Sigmoid colon (tissue), 7 donors: ENCODE results near the gene CCDC120. TPM values are rescaled to one million over a fixed set of nuclear protein-coding genes. Genes with fewer than 3 reads are reported as not detected.
A peak's percentile ranks its signal among the peaks of the same experiment; 100 is the strongest.

Experiments
- DNase-seq: peaks from one replicate; pipeline ENCODE4 v3.0.0-alpha.2; 2019
- H3K27ac ChIP-seq, 4 donors: fragments of 200-600 bp; sonication (generic); one replicate each; pipeline ENCODE4 v1.5.1; 2016 to 2019; ENCODE audit warnings: mild to moderate bottlenecking in 1 of 4
- H3K27me3 ChIP-seq, 3 donors: fragments of 200-600 bp; sonication (generic); one replicate each; pipeline ENCODE4 v1.5.1; 2019; ENCODE audit warnings: mild to moderate bottlenecking in 1 of 3
- H3K36me3 ChIP-seq, 4 donors: fragments of 200-600 bp; sonication (generic); one replicate each; pipeline ENCODE4 v1.5.1; 2016 to 2019
- H3K4me1 ChIP-seq, 4 donors: fragments of 200-600 bp; sonication (generic); one replicate each; pipeline ENCODE4 v1.5.1; 2017 to 2019
- H3K4me3 ChIP-seq, 4 donors: fragments of 200-600 bp; sonication (generic); one replicate each; pipeline ENCODE4 v1.5.1; 2017 to 2019; ENCODE audit warnings: mild to moderate bottlenecking in 2 of 4, moderate library complexity in 1 of 4
- H3K9me3 ChIP-seq, 4 donors: fragments of 200-600 bp in 3 of 4; sonication (generic) in 3 of 4; one replicate each; pipeline versions ENCODE4 v1.5.1 to v1.6.1; 2013 to 2019
- EP300 ChIP-seq, 4 donors: sonication (generic); formaldehyde crosslinking; IDR thresholded peaks; one replicate each; pipeline ENCODE4 v1.6.1; 2017; ENCODE audit warnings: antibody characterized with exemption in 4 of 4
- POLR2A ChIP-seq, 2 donors: fragments of 450-650 bp; IDR thresholded peaks; one replicate each; pipeline ENCODE4 v1.6.1; 2016; ENCODE audit warnings: antibody characterized with exemption in 2 of 2, mild to moderate bottlenecking in 2 of 2, moderate library complexity in 2 of 2
- POLR2AphosphoS5 ChIP-seq, 4 donors: sonication (generic); formaldehyde crosslinking; IDR thresholded peaks; one replicate each; pipeline ENCODE4 v1.6.1; 2017; ENCODE audit warnings: antibody characterized with exemption in 4 of 4
- WGBS, 2 donors: extraction: QIAGEN DNeasy Blood & Tissue Kit; methylation state at CpG; one replicate each; pipeline ENCODE4 v1.1.7; 2013; 5-methylcytosine and 5-hydroxymethylcytosine counted together
- intact Hi-C: fragments of 100-400 bp; cut with DNase I; formaldehyde crosslinking; loops from one replicate; pipeline ENCODE4 v1.15.1; 2023
- polyA plus RNA-seq, 3 donors: library from polyadenylated mRNA; stranded (reverse); fragments of 200-250 nt; gene quantifications; one replicate each; pipeline ENCODE4 v1.2.3, GENCODE V29; 2013
- total RNA-seq, 4 donors: library from RNA; depleted of rRNA; stranded (reverse); fragments of >200 nt; gene quantifications; one replicate each; pipeline ENCODE4 v1.1.0, GENCODE V29; 2016
- TF ChIP-seq, protein P1 (sequence below), 4 experiments: fragments of 450-650 bp in 3 of 4; fragments of 200-600 bp in 1 of 4; IDR thresholded peaks; one replicate each; pipeline ENCODE4 v1.5.1; 2016 to 2019; ENCODE audit warnings: antibody characterized with exemption in 4 of 4, mild to moderate bottlenecking in 3 of 4, moderate library complexity in 2 of 4
- donor health status: healthy with polysubstance abuse.
- donor health status: Bipolar disorder and iron deficiency.
- donor health status: healthy.

The CCDC120 gene
- total and polyA plus RNA-seq, 7 donors = 0.71 to 7.6 (median 3.9) TPM

DNA sequence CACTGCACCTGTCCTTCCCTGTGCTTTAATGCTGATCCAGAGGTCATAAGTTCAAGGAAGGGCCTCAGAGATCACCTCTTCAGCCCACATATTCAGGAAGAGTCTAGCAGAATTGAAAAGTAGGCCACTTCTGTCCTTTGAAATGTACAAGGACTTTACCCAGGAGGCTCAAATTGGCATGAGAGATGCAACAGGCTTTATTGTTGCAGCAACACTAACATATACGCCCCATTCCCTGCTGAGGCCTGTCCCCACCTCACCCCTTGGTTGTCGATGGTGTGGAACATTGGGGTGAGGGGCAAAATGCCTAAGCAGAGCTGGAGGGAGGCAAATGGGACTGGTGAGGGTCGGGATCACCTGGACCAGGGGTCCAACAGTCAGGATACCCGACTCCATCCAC, 12.2 kb downstream of the CCDC120 start:
- Histone ChIP-seq H3K27ac (peak overlapping the region in 2 of 4 donors; percentile 75 to 84), H3K4me1 (peaks cover 0 to 21% (median 16%) of the 10 kb centered on the region in 4 donors), H3K4me3 (no peak overlapping the region), H3K36me3 (no peaks in the 10 kb centered on the region), H3K27me3 (no peaks in the 10 kb centered on the region), H3K9me3 (no peaks in the 10 kb centered on the region)
- intact Hi-C loops = no loop called here
- 78 to 96% methylated on average over 4 of the region's 4 CpGs for WGBS, 2 donors
- no peak for DNase-seq
- TF ChIP-seq EP300 (IDR thresholded peaks at IDR 0.05) (no peak), POLR2A (IDR thresholded peaks at IDR 0.05) (no peak), POLR2AphosphoS5 (IDR thresholded peaks at IDR 0.05) (no peak)
- TF ChIP-seq, protein P1, sequence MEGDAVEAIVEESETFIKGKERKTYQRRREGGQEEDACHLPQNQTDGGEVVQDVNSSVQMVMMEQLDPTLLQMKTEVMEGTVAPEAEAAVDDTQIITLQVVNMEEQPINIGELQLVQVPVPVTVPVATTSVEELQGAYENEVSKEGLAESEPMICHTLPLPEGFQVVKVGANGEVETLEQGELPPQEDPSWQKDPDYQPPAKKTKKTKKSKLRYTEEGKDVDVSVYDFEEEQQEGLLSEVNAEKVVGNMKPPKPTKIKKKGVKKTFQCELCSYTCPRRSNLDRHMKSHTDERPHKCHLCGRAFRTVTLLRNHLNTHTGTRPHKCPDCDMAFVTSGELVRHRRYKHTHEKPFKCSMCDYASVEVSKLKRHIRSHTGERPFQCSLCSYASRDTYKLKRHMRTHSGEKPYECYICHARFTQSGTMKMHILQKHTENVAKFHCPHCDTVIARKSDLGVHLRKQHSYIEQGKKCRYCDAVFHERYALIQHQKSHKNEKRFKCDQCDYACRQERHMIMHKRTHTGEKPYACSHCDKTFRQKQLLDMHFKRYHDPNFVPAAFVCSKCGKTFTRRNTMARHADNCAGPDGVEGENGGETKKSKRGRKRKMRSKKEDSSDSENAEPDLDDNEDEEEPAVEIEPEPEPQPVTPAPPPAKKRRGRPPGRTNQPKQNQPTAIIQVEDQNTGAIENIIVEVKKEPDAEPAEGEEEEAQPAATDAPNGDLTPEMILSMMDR (IDR thresholded peaks at IDR 0.05) = no peak

DNA sequence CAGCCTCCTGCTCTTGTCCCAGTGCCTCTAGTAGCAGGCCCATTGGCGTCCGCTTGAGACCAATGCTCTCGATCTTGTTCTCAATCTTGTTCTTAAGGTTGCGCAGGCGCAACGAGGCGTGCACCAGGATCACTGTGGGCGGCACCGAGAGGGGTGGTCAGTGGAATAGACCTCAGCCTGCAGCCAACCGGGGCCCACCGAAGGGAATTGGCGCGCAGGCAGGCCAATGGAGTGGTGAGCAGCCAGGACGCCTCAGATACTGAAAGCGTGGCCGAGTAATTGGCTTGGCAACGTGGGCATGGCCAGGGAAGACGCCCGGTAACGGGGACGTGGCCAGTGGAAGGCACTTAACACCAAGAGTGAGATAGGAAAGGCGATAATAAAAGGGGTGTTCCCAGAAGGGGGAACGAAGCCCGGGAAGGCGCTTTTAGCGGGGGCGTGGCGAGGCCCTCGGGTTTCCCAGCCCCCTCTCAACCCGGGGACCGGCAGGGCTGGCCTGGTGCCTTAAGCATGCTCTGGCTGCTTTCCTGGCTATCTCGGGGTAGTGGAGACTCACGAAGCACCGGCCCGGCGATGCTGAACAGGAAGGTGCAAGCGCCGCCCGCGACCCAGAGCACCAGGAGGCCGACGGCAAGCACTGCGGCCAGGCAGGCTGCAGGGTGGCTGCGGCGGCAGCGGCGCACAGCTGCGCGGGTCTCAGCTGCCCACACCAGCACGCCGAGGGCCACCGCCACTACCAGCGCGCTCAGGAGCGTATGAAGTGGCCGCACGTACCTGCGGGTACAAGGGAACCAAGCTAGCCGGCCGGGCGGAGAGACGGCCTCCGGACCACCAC, 13.3 kb downstream of the CCDC120 start:
- no peaks in the 10 kb centered on the region for H3K27me3 ChIP-seq
- DNase-seq = peak; percentile 94
- WGBS, 2 donors = 31 to 54% methylated on average over 63 of the region's 63 CpGs
- H3K36me3 ChIP-seq = peaks cover 0 to 10% (median 4%) of the 10 kb centered on the region in 4 donors
- no peaks in the 10 kb centered on the region for H3K9me3 ChIP-seq
- TF ChIP-seq POLR2AphosphoS5 (IDR thresholded peaks at IDR 0.05) = peak in 3 of 4 donors; percentile 28 to 37 (median 32)
- TF ChIP-seq, protein P1 (IDR thresholded peaks at IDR 0.05) = no peak
- TF ChIP-seq EP300 (IDR thresholded peaks at IDR 0.05) = no peak
- no peak for TF ChIP-seq POLR2A (IDR thresholded peaks at IDR 0.05)
- H3K4me3 ChIP-seq = peak overlapping the region; percentile 26 to 60 (median 55)
- intact Hi-C loops = no loop called here
- H3K4me1 ChIP-seq = peaks cover 0 to 21% (median 16%) of the 10 kb centered on the region in 4 donors
- H3K27ac ChIP-seq = peak overlapping the region; percentile 67 to 84 (median 72)

DNA sequence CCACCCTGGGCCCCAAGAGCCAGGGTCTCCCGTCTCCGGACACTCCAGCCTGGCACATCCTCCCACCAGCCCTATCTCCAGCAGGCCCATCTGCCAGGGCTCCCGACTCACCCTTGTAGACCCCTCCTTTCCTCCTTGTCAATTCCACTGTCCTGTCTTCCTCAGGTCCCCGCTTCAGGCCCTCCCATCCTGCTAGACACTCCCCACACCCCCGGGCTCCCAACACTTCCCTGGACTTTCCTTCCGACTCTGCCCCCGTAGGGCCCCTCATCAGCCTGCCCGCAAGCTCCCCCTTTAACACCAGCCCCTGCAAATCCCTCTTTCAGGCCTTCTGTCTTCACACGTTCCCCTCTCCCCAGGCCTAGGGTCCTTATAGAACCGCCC, 13.9 kb downstream of the CCDC120 start:
- TF ChIP-seq POLR2A (IDR thresholded peaks at IDR 0.05) (no peak), POLR2AphosphoS5 (IDR thresholded peaks at IDR 0.05) (no peak), EP300 (IDR thresholded peaks at IDR 0.05) (no peak)
- TF ChIP-seq, protein P1 (IDR thresholded peaks at IDR 0.05) = no peak
- intact Hi-C loops = no loop called here

DNA sequence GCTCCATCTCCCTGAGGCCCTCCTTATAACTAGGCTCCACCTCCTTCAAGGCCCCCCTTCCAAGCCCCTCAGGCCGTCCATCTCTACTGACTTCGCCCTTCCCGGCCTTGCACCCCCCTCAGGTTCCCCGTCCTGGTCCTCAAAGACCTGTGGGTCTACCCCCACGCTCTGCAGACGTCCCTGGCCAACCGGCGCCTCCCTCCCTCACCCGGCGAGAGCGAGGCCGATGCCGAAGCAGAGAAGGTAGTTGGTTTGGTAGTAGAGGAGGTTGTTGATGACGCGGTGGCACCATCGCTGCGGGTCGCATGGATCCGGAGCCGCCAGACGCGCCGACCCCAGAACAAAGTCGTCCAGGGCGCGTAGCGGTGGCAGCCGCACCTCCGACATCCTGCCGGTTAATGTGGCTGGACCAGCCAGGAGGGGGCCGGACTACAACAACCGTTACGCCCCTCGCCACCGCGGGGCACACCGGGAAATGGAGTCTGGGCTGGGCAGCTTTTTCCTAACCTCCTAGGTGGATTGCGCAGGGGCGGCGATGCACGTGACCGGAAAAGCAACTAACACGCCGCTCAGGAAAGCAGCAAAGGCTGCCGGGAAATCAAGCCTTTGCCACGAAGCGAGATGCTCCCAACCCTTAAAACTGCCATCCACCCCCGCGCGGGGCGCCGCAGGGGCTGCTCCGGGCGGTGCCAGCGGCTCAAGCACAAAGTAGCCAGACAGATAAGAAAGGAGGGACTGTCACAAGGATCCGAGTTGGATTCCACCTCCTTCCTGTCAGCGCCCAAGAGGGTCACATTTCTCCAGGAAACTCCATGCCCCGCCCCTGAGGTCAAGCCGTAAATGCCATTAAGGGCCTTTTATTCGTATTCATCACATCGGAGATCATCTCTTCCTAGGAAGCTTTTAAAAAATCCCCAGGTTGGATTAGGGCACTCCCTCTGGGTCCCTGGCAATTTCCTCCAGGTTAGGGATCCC, 15.1 kb downstream of the CCDC120 start, which contains the start of gene PRAF2:
Gene PRAF2 (minus strand): TSS at position 402 of the 975 bp plus-strand sequence. CDS start 15 bp downstream, at position 387.
- Histone ChIP-seq H3K4me3 (peak within 1 kb of the TSS; percentile 35 to 60 (median 55)), H3K36me3 (peaks cover 0 to 18% (median 6%) of the 10 kb centered on the region in 4 donors), H3K4me1 (peaks cover 0 to 26% (median 21%) of the 10 kb centered on the region in 4 donors), H3K27me3 (no peaks in the 10 kb centered on the region), H3K9me3 (no peaks in the 10 kb centered on the region), H3K27ac (peak within 1 kb of the TSS; percentile 70 to 84 (median 76))
- WGBS, 2 donors = 3 to 5% methylated on average over 61 of the region's 61 CpGs
- intact Hi-C loops = no loop called here
- peak; percentile 97 for DNase-seq
- TF ChIP-seq POLR2AphosphoS5 (IDR thresholded peaks at IDR 0.05) (peak; percentile 75 to 89 (median 86)), POLR2A (IDR thresholded peaks at IDR 0.05) (no peak)

More for the DNA sequence above, 13.9 kb downstream of the CCDC120 start:
- DNase-seq = no peak
- Histone ChIP-seq H3K27me3 (no peaks in the 10 kb centered on the region), H3K36me3 (peaks cover 0 to 16% (median 5%) of the 10 kb centered on the region in 4 donors), H3K4me3 (peak overlapping the region in 3 of 4 donors; percentile 53 to 60 (median 57)), H3K27ac (peak overlapping the region; percentile 67 to 84 (median 72)), H3K4me1 (peaks cover 0 to 21% (median 16%) of the 10 kb centered on the region in 4 donors), H3K9me3 (no peaks in the 10 kb centered on the region)
- WGBS, 2 donors = 57 to 65% methylated on average over 10 of the region's 10 CpGs
